ENCODE results near the gene C16orf95. TPM values are rescaled to one million over a fixed set of nuclear protein-coding genes. Genes with fewer than 3 reads are reported as not detected.

Gene C16orf95
- total and polyA plus RNA-seq, 7 experiments from 2014 or later = 1.3 to 8.6 (median 2.7) TPM

DNA sequence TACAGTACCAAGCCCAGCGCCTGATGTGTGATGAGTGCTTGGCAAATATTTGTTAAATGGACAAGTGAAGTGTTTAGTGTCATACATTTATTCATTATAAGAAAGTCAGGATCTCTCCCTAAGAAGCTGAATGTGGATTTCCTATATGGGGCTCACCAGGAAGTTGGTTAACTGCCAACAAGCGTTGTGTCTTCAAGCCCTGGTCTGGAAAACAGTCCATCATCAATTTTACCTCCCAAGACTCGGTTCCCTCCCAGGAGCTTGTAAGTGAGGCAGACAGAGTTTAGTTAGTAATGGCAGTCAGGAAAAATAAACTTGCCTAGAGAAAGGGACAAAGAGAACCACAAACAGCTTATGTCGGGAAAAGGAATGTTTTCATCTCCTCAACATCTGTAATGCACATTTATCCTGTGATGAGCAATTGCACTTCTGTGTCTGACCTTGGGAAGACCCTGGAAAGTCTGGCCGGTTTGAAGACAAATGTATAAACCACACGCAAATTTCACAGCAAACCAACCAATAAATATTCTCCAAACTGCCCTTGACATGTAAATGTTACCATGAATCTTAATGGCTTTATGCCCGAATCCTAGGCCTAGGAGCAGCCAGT lies 28.3 kb downstream of the C16orf95 start:
- H3K36me3 ChIP-seq (ENCODE audit: control insufficient read depth in 2 of 3, insufficient read depth in 3 of 3, low read length in 3 of 3) = no peaks in the 10 kb centered on the region
- no peak for DNase-seq
- Mint-ChIP-seq H3K27me3 (no peaks in the 10 kb centered on the region), H3K4me3 (no peak overlapping the region), H3K9me3 (peaks cover 0 to 17% (median 5%) of the 10 kb centered on the region in 11 donors), H3K27ac (no peak overlapping the region), H3K4me1 (peaks cover 0 to under 1% (median 0%) of the 10 kb centered on the region in 7 donors), H3K36me3 (peaks cover 9 to 29% (median 12%) of the 10 kb centered on the region in 5 donors)
- no peaks in the 10 kb centered on the region for H3K27me3 ChIP-seq (ENCODE audit: control insufficient read depth in 2 of 2, insufficient read depth in 2 of 2, low read length in 2 of 2)
- intact Hi-C loops (cut with micrococcal nuclease) = no loop called here
- POLR2A ChIA-PET = interaction anchor here (0.7 kb wide), 1 partner anchor 1363 kb away, joined by 3 read pairs; no protein-coding TSS in a partner anchor
- no peaks in the 10 kb centered on the region for H3K4me1 ChIP-seq (ENCODE audit: control insufficient read depth in 2 of 2, insufficient read depth in 2 of 2, low read length in 2 of 2)
- no peak overlapping the region for H3K27ac ChIP-seq (ENCODE audit: low read depth, low read length)
- ATAC-seq = no peak
- H3K9me3 ChIP-seq (ENCODE audit: control insufficient read depth in 2 of 3, low read length in 3 of 3) = peaks cover 0 to 7% (median 0%) of the 10 kb centered on the region in 3 experiments
- no peak overlapping the region for H3K4me3 ChIP-seq (ENCODE audit: low read length)
- CTCF ChIA-PET = no interaction called here

DNA sequence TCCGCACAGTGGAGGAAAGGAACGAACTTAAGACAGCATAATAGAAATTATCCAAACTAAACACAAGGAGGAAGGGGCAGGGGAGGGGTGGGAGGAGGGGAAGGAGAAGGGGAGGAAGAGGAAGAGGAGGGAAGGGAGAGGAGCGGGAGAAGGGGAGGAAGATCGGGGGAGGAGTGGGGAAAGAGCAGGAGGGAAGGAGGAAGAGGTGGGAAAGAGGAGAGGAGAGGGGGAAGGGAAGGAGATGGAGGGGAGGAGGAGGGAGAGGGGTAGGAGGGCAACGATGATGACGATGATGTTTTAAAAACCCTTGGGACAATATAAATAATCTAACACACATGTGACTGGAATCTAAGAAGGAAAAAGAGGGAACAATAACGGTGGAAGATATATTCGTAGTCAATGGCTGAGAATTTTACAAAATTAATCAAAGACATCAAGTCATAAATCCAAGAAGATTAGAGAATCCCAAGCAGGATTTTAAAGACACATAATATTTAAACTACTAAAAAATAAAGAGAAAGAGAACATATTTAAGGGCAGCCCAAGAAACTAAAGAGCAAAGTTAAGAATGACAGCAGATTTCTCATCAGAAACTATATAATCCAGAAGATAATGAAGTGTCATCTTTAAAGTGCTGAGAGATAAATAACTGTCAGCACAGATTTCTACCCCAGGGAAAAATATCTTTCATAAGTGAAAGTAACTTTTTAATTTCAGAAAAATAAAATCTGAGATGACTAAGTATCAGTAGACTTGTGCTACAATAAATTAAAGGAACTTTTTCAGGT lies 30.2 kb downstream of the C16orf95 start:
- intact Hi-C loops (cut with micrococcal nuclease) = no loop called here
- ATAC-seq (no peak), DNase-seq (no peak)
- Histone ChIP-seq H3K36me3 (ENCODE audit: control insufficient read depth in 2 of 3, insufficient read depth in 3 of 3, low read length in 3 of 3) (no peaks in the 10 kb centered on the region), H3K27me3 (ENCODE audit: control insufficient read depth in 2 of 2, insufficient read depth in 2 of 2, low read length in 2 of 2) (no peaks in the 10 kb centered on the region), H3K27ac (ENCODE audit: low read depth, low read length) (no peak overlapping the region), H3K4me3 (ENCODE audit: low read length) (no peak overlapping the region), H3K4me1 (ENCODE audit: control insufficient read depth in 2 of 2, insufficient read depth in 2 of 2, low read length in 2 of 2) (no peaks in the 10 kb centered on the region), H3K9me3 (ENCODE audit: control insufficient read depth in 2 of 3, low read length in 3 of 3) (peaks cover 0 to 3% (median 0%) of the 10 kb centered on the region in 3 experiments)
- Mint-ChIP-seq H3K36me3 (peaks cover 5 to 19% (median 7%) of the 10 kb centered on the region in 5 donors), H3K27ac (no peak overlapping the region), H3K4me3 (no peak overlapping the region), H3K9me3 (peaks cover 0 to 11% (median 5%) of the 10 kb centered on the region in 11 donors), H3K4me1 (no peaks in the 10 kb centered on the region), H3K27me3 (no peaks in the 10 kb centered on the region)
- ChIA-PET CTCF (no interaction called here), POLR2A (no interaction called here)

DNA sequence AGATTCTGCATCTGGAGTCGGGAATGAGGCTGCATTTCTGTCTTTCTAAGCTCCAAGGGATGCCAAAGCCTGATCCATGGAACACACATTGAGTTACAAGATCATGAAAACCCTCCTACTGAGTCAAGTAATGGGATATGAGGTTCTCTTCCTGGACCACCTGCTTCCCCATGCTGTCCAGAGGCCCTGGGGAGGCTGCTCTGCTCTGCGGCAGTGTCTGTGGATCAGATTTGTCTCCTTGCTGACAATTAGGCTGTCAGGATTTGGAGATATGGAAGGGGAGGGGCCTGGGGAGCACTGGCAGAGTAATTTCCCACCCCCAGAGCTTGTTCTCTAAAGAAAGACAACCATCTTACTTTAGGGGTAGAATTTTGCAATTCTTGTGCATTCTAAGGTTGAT lies 33.0 kb downstream of the C16orf95 start:
- peaks cover 0 to 9% (median 4%) of the 10 kb centered on the region in 11 donors for H3K9me3 Mint-ChIP-seq
- no peak overlapping the region for H3K27ac ChIP-seq (ENCODE audit: low read depth, low read length)
- H3K4me1 ChIP-seq (ENCODE audit: control insufficient read depth in 2 of 2, insufficient read depth in 2 of 2, low read length in 2 of 2) = no peaks in the 10 kb centered on the region
- DNase-seq (no peak), ATAC-seq (no peak)
- H3K27me3 ChIP-seq (ENCODE audit: control insufficient read depth in 2 of 2, insufficient read depth in 2 of 2, low read length in 2 of 2) = no peaks in the 10 kb centered on the region
- H3K4me1 Mint-ChIP-seq = no peaks in the 10 kb centered on the region
- no peak overlapping the region for H3K27ac Mint-ChIP-seq
- H3K27me3 Mint-ChIP-seq = no peaks in the 10 kb centered on the region
- intact Hi-C loops (cut with micrococcal nuclease) = no loop called here
- CTCF ChIA-PET = interaction anchor here (0.7 kb wide), 1 partner anchor 53 kb away, joined by 3 read pairs; no protein-coding TSS in a partner anchor
- no peaks in the 10 kb centered on the region for H3K36me3 ChIP-seq (ENCODE audit: control insufficient read depth in 2 of 3, insufficient read depth in 3 of 3, low read length in 3 of 3)
- H3K4me3 Mint-ChIP-seq = no peak overlapping the region
- POLR2A ChIA-PET = no interaction called here
- no peaks in the 10 kb centered on the region for H3K9me3 ChIP-seq (ENCODE audit: control insufficient read depth in 2 of 3, low read length in 3 of 3)
- H3K36me3 Mint-ChIP-seq = peaks cover 4 to 18% (median 5%) of the 10 kb centered on the region in 5 donors
- H3K4me3 ChIP-seq (ENCODE audit: low read length) = no peak overlapping the region

DNA sequence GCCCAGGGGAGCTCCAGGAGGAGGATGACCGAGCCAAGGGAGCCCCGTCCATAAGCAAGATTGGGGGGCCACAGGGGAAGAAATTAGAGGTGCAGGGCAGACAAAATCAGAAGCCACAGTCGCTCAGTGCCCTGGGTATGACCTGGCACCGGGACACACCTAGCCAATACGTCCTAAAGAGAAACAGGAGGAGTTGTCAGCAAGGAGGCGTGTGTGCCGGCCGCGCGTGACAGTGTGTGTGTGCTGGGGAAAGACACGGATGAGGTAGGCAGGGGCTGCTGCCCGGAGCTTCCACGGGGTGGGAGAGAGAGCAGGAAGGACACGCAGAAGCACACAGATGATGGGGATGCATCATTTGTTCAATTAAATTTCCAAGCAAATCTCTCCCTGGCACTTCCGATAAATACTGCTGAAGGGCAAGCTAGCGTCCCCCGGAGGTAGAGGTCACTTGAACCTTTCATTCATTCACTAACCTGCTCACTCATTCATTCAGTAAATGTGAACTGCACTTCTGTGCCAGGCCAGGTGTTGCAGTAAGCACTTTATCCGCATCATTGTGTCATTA lies 38.0 kb downstream of the C16orf95 start:
- Mint-ChIP-seq H3K9me3 (peaks cover 0 to 1% (median 0%) of the 10 kb centered on the region in 11 donors), H3K4me3 (no peak overlapping the region), H3K4me1 (peaks cover 0 to 16% (median 5%) of the 10 kb centered on the region in 7 donors), H3K27me3 (peaks cover 0 to 14% (median 11%) of the 10 kb centered on the region in 5 donors), H3K36me3 (peaks cover 0 to 1% (median 0%) of the 10 kb centered on the region in 5 donors), H3K27ac (no peak overlapping the region)
- ATAC-seq (no peak), DNase-seq (no peak)
- Histone ChIP-seq H3K4me3 (ENCODE audit: low read length) (no peak overlapping the region), H3K36me3 (ENCODE audit: control insufficient read depth in 2 of 3, insufficient read depth in 3 of 3, low read length in 3 of 3) (no peaks in the 10 kb centered on the region), H3K4me1 (ENCODE audit: control insufficient read depth in 2 of 2, insufficient read depth in 2 of 2, low read length in 2 of 2) (no peaks in the 10 kb centered on the region), H3K9me3 (ENCODE audit: control insufficient read depth in 2 of 3, low read length in 3 of 3) (no peaks in the 10 kb centered on the region), H3K27ac (ENCODE audit: low read depth, low read length) (no peak overlapping the region), H3K27me3 (ENCODE audit: control insufficient read depth in 2 of 2, insufficient read depth in 2 of 2, low read length in 2 of 2) (no peaks in the 10 kb centered on the region)
- CTCF ChIA-PET = no interaction called here
- intact Hi-C loops (cut with micrococcal nuclease) = loop anchor here in 1 of 2 donors (1.0 kb wide), 1 partner anchor 76 kb away; no protein-coding TSS in a partner anchor
- POLR2A ChIA-PET = no interaction called here

DNA sequence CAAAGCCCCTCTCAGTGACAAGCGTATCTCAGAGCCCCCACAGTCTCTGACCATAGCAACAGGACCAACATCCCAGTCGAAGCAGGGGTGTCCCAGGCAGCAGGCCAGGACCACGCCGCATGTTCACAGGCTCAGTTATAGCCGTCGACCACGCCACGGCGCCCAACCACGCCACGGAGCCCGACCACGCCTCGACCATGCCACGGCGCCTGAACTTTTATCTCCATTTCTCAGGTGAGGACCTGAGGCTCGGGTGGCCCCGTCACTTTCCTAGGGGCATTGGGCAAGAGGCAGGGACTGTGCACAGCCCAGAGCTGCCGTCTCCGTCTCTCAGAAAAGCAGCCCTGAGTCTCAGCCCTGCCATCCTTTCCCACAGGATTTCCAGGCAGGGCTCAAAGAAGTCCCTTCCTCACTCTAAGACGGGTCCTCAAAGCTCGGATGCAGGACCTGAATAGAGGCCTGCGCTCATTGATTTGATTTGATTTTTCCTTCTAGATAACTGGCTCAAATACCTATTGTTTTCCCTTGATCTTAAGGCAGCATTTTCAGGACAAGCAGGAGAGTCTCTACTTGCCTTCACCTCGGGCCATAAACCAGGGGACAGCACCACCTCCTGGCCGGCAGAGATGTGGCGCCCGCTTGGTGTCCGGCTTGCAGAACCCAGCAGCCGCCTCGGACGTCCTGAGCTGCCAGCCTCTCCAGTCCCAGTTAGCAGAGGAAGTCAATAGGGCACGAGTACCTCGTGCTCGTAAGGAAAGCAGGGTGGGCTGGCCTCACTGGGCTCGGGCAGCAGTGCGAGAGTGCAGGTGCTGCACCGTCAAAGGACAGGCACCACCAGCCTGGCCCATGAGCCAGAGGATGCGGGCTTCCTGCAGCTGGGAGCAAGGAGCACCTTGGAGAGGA lies 38.8 kb downstream of the C16orf95 start:
- no peak overlapping the region for H3K27ac ChIP-seq (ENCODE audit: low read depth, low read length)
- H3K36me3 ChIP-seq (ENCODE audit: control insufficient read depth in 2 of 3, insufficient read depth in 3 of 3, low read length in 3 of 3) = no peaks in the 10 kb centered on the region
- H3K36me3 Mint-ChIP-seq = peaks cover 0 to 1% (median 0%) of the 10 kb centered on the region in 5 donors
- H3K27me3 Mint-ChIP-seq = peaks cover 0 to 14% (median 11%) of the 10 kb centered on the region in 5 donors
- H3K27me3 ChIP-seq (ENCODE audit: control insufficient read depth in 2 of 2, insufficient read depth in 2 of 2, low read length in 2 of 2) = no peaks in the 10 kb centered on the region
- H3K4me1 Mint-ChIP-seq = peaks cover 0 to 16% (median 5%) of the 10 kb centered on the region in 7 donors
- POLR2A ChIA-PET = no interaction called here
- no peak overlapping the region for H3K27ac Mint-ChIP-seq
- peak; percentile 45 for ATAC-seq
- H3K4me3 ChIP-seq (ENCODE audit: low read length) = no peak overlapping the region
- DNase-seq = peak in 3 of 9 donors; percentile 12 to 57 (median 14)
- H3K4me1 ChIP-seq (ENCODE audit: control insufficient read depth in 2 of 2, insufficient read depth in 2 of 2, low read length in 2 of 2) = no peaks in the 10 kb centered on the region
- intact Hi-C loops (cut with micrococcal nuclease) = loop anchor here in 1 of 2 donors (1.0 kb wide), 2 partner anchors 75 to 715 kb away; no protein-coding TSS in a partner anchor
- H3K9me3 ChIP-seq (ENCODE audit: control insufficient read depth in 2 of 3, low read length in 3 of 3) = no peaks in the 10 kb centered on the region
- peaks cover 0 to 1% (median 0%) of the 10 kb centered on the region in 11 donors for H3K9me3 Mint-ChIP-seq
- CTCF ChIA-PET = no interaction called here
- no peak overlapping the region for H3K4me3 Mint-ChIP-seq

DNA sequence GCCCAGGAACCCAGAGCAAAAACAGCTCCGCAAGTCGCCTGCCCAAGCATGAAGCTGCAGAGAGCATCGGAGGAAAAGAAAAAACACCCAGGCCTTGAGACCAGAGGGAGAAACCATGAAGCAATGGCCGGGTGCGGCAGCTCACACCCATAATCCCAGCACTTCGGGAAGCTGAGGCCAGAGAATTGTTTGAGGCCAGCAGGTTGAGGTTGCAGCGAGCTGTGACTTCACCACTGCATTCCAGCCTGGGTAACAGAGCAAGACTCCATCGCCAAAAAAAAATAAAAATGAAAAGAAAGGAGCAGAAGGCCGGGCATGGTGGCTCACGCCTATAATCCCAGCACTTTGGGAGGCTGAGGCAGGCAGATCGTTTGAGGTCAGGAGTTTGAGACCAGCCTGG lies 40.3 kb downstream of the C16orf95 start:
- Histone ChIP-seq H3K36me3 (ENCODE audit: control insufficient read depth in 2 of 3, insufficient read depth in 3 of 3, low read length in 3 of 3) (no peaks in the 10 kb centered on the region), H3K4me1 (ENCODE audit: control insufficient read depth in 2 of 2, insufficient read depth in 2 of 2, low read length in 2 of 2) (no peaks in the 10 kb centered on the region), H3K9me3 (ENCODE audit: control insufficient read depth in 2 of 3, low read length in 3 of 3) (no peaks in the 10 kb centered on the region), H3K27ac (ENCODE audit: low read depth, low read length) (no peak overlapping the region), H3K4me3 (ENCODE audit: low read length) (no peak overlapping the region), H3K27me3 (ENCODE audit: control insufficient read depth in 2 of 2, insufficient read depth in 2 of 2, low read length in 2 of 2) (no peaks in the 10 kb centered on the region)
- Mint-ChIP-seq H3K27ac (peak overlapping the region in 1 of 9 donors; percentile 52), H3K36me3 (no peaks in the 10 kb centered on the region), H3K9me3 (no peaks in the 10 kb centered on the region), H3K4me3 (no peak overlapping the region), H3K4me1 (peaks cover 0 to 19% (median 5%) of the 10 kb centered on the region in 7 donors), H3K27me3 (peaks cover 0 to 14% (median 11%) of the 10 kb centered on the region in 5 donors)
- ATAC-seq = no peak
- POLR2A ChIA-PET = no interaction called here
- no peak for DNase-seq
- intact Hi-C loops (cut with micrococcal nuclease) = no loop called here
- CTCF ChIA-PET = no interaction called here

Measured in naive thymus-derived CD4-positive, alpha-beta T cell (primary cell).